GM18502 (cell line): ENCODE data around the gene CCDC74B.
"Not testable (repeated sequence)": the region's sequence is repeated elsewhere in the genome, so short reads cannot be mapped to it uniquely, and the experiment has no call there.

Source experiments
- ATAC-seq: cut with Tn5 transposase; IDR thresholded peaks from one replicate; pipeline ENCODE4 v1.9.1; 2021; ENCODE audit warnings: mild to moderate bottlenecking; ENCODE audit not compliant: unreplicated experiment, poor library complexity

Gene CCDC74B

GRCh38 chr2:130128464-130128863 lies 16.4 kb downstream of the CCDC74B start:
- ATAC-seq: not testable (repeated sequence)

GRCh38 chr2:130127726-130128125 lies 17.2 kb downstream of the CCDC74B start:
- not testable (repeated sequence) for ATAC-seq

GRCh38 chr2:130120924-130121323 lies 24.0 kb downstream of the CCDC74B start:
- ATAC-seq: not testable (repeated sequence)

- not testable (repeated sequence) for ATAC-seq
These were observed 42.1 kb downstream of the CCDC74B start for GRCh38 chr2:130102597-130103363.
